Activated CD4-positive, alpha-beta T cell treated with anti-CD3 and anti-CD28 coated beads, Interleukin-2, amount 50 U/mL, for 16 hours (primary cell): ENCODE measurements around the gene CD180.
A peak's percentile ranks its signal among the peaks of the same experiment; 100 is the strongest.

Experiments used
- DNase-seq: peaks from one replicate; pipeline ENCODE4 v3.0.0-alpha.2; 2020

CD180 gene

DNA sequence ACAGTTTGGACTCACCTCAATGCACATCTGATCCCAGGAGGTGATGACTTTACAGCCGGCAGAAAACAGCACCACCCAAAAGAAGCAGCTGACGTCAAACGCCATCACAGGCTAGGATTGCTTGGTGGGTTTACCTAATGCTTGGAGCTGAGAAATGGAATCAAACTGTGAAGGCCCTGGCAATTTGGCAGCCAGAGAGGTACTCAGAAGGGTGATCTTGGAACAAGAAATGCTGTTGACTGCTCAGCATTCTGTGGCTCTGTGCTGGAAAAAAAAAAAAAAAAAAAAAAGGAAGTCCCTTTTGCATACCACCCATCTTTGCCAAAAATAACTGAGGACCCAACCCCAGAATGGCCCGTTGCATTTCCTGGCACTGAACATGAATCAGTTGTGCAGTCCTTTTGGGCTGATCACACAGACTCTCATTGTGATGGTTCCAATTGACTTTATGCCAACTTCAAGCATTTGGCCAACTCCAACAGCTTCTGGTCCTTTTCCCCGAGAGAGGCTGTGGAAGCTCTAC lies at the start of gene CD180:
CD180 (minus strand) TSS at position 263 of the 523 bp plus-strand sequence; CDS start at position 105, 158 bp downstream.
- DNase-seq, result no peak

DNA sequence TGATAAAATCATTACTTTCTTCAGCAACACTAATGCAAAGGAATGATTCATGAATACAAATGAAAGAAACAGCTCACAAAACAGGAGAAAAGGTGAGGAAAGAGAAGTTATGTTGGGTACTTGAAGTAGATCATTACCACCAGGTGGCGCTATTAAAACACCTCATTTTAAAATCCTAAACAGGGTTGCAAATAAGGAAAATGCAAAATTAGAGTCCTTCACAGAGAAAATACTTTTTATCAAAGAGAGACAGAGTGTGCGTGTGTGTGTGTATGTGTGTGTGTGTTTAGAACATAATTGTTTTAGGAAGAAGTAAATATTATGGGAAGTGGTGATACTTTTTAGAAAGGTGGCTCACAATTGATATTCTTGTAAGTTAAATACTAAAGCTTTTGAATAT lies 49.5 kb upstream of the CD180 start:
- DNase-seq, result peak; percentile 54

DNA sequence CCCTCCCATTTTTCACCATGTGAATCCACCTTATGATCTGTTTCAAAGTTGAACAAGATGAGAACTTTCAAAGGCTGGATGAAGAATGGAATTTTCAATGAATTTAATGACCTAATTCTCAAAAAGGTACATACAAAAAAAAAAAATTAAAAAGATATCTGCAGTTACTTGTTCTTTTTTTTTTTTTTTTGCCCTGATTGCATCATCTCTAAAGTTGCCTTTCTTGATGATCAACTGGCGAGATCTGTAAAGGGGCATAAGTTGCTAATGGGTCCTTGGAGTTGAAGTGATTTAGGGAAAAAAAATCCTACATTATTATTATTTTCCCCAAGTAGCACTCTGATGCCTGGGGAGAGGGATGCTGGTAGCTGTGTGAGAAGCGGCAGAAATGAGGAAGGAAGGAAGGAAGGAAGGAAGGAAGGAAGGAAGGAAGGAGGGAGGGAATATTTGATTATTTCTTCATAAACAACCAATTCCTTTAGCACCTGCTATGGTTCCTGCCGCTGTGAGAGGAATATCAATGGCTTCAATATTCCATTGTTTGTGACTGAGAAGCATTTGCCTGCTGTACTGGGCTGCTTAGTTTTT lies 48.8 kb upstream of the CD180 start:
- DNase-seq, result no peak

DNA sequence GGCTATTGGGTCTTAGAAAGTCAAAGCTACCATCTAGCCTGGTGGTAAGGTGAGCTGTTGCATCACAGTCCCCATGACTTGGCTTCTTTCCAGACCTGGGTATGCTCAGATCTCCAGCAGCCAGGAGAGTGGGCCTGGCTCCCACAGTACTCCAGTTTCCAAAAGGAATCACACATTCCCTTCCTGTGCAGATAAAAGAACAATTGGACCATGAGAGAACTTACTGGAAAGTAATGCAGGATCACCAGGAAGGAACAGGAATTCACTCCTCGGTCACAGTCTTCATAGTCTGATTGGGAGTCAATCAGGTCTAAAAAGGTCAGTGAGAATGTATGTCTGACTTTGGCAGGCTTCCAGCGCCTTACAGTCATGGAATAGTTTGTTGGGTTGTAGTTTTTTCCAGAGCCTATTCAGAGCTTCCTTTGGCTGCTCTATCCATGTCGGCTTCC lies 47.8 kb upstream of the CD180 start:
- no peak for DNase-seq

DNA sequence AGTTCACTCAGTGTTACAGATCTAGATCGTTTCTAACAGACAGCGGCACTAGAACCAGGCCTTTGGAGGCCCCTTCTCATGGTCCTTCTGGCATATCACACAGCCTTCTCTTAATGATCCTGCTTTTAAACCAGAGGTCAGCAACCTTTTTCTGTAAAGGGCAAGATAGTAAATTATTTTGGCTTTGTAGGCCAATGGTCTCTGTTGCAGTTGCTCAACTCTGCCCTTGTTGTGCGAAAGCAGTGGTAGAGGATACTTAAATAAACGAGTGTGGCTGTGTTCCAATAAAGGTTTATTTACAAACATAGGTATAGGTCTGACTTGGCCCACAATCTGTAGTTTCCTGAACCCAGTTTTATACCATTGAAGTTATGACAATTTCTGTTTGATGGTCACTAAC lies 47.3 kb upstream of the CD180 start:
- DNase-seq, result no peak

DNA sequence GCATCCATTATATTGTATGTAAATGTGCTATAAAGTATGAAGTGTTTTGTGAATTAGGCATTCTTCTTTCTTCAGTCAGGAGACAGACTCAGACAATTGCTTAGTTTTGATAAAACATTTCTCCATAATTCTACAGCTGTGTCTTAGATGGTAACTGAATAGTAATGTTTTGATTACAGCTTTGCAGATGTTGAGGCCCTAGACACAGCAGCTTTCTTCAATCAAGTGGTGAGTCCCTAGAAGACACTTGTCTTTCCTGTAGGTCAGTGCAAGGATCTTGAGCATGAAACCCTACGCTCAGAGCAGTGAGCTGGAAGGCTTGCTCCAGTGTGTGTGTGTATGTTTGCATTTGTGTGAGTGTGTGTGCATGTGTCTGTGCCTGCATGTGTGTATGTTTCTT lies 46.8 kb upstream of the CD180 start:
- DNase-seq, result no peak

DNA sequence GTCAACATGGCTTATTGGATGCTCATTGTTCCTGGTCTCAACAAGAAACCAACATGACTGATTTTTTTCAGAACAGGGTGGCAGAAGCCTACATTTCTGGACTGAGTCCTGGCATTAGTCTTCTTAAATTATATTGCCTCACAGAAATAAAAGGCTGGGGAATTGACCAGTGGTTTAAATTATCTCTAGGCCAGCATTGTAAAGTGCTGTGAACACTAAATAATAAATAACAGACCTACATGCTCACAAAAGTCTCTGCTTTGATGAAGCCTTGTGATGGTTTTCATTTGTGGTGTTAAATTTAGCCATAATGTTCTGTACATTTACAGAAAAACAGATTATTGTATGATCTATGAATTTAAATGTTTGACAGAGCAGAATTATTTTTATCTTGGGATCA lies 44.7 kb upstream of the CD180 start:
- DNase-seq, result no peak

DNA sequence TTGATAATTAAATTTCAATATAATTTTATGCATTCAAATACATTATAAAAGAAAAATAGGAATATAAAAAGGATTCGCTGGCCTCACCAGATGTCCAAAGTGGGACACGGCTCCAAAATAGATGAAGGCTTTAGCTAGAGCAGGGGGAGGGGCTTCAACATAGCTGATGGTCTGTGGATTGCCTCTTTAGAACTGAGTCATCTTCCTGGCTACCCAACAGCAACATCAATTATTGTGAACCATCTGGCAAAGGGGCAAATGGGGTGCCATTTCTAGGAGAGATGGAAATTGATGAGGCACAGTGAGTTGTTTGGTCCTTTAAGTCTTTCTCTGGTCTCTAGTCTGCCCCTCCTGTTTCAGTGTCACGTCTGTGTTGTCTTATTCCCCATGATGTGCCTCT lies 44.2 kb upstream of the CD180 start:
- no peak for DNase-seq

DNA sequence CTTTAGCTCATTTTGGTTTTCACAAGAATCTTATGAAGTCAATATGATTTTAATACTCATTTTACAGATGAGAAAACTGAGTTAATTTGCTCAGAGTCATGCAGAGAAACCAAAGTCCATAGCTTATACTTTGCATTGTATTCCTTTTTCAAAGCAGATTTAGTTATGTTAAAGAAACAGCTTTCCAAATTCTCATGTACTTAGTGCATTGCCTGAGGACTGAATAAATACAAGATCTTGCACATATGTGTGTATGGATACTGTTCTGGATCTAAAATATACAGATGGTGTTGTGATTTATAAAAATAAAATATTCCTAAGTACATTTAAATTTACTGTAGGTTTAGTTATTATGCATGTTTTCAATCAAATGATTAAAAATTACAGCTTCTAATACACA lies 43.5 kb upstream of the CD180 start:
- DNase-seq, result no peak

DNA sequence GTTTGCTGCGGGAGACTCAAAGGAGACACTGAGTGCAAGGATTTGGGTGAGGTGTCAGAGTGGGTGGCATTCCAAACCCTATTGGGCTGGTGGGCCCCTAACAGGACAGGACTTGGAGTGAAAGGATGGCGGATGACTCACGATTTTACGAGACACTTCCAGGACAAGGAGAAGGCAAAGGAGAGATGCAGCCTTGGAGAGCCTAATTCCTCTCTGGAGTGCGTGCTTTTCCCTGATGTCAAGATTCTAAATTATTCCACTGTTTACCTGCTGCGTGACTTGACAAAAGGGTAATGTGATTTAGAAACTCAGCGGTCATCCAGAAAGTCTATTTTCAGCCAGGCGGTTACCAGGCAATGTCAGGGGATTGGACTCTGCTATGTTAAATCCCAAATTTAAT lies 41.6 kb upstream of the CD180 start:
- DNase-seq, result no peak

DNA sequence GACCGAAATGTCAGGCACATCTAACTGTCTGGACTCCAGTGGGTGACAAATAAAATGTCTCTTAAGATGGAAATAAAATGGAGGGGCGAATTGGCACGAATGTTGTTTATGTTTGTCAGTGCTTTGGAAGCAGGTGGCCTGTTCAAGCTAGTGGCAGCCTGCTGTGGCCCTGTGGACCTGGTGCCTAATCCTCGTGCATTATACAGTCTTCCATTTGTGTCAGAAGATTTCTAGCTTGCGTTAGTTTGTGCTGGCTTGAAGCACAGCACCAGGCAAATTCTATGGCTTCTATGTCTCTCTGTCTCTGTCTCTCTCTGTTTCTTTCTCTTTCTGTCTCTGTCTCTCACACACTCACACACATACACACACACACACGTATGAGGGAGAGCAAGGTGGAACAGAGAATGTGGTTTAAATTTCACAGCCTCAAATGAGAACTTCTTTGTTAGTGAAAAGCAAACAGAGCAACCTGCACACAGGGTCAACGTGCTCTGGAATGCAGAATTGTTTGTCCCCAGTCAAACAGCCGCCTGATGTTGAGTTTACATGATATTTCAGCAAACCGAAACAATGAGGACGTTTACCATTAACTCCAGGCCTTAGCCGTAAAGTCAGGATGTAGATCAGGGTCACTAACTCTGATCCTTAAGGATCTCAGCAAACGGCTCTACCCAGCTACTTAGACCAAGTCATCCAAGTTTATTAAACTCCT lies 39.0 kb upstream of the CD180 start:
- no peak for DNase-seq

DNA sequence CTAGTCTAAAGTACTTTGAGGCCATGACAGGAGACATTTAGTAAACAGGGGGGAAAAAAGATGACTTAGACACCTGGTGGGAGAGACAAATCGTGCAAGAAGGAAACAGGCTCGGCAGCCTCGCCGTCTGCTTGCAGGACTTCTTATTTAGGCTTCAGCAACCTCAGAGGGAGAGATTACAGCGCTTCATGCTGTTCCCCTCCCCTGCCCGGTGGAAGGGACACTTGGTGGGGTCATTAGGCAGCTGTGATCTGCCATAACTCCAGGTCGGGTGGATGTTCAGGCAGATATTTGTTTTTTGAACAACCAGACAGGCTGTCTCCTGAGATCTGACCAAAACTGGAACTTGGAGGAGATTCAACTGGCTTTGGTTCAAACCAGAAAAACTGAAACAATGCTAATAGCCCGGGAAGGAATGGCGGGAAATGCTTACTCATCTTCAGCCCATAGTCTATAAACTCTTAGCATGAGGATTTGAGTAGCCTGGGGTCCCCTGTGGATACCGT lies 38.1 kb upstream of the CD180 start:
- no peak for DNase-seq

DNA sequence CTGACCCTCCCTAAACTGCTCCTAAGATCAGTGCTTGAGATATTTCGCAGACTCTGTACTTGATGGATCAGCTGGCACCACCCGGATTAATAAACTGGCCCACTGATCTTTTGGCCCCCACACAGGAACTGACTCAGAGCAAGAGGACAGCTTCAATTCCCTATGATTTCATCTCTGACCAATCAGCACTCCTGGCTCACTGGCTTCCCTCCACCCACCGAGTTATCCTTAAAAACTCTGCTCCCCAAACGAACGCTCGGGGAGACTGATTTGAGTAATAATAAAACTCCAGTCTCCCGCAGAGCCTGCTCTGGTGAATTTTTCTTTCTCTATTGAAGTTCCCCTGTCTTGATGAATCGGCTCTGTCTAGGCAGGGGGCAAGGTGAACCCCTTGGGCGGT lies 36.5 kb upstream of the CD180 start:
- no peak for DNase-seq

DNA sequence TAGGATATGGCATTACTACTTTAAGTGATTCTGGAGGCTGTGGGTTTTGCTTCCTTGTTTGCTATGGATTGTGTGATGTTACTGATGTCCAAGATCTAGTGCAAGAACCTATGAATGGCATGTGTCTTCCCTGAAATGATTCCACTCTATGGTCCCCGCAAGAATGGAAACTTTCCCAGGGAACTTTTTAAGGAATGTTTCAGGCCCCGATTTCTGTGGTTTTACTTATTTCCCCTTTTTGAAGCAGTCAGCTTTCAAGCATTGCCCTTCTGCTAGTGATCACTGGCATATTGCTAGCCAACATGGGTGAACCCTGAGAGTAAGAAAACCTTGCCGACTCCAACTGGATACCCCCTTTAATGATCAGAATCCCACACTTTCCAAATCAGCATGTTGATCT lies 26.6 kb upstream of the CD180 start:
- no peak for DNase-seq

DNA sequence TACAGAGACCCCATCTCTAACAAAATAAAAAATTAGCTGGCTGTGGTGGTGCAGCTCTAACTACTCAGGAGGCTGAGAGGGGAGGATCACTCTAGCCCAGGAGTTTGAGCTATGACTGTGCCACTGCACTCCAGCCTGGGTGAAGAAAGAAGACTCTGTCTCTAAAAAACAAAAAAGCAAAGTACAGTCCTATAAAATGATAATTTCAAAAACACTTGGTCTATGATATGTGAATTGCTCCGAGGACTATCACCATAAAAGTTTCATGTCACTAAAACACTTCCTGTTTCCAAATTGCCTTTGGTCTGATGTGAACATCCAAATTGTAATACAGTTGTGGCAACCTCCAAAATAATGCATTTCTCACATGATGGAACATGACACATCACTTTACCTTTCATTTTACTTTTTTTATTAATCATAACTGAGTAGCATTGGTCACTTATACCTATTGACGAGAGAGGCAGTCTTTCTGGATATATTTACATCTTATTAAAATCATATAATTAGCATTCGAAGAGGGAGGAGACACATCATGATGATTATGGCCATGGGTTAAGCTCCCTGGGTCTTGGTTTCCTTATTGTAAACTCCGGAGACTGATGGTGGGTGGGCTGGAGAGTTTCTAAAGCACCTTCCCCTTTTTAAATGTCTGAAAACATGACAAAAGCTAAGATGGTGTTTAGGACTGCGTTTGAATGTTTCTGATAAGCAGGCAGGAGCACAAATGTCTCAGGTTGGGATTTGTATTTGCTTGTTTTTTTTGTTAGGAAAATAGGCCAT lies 25.8 kb upstream of the CD180 start:
- no peak for DNase-seq

DNA sequence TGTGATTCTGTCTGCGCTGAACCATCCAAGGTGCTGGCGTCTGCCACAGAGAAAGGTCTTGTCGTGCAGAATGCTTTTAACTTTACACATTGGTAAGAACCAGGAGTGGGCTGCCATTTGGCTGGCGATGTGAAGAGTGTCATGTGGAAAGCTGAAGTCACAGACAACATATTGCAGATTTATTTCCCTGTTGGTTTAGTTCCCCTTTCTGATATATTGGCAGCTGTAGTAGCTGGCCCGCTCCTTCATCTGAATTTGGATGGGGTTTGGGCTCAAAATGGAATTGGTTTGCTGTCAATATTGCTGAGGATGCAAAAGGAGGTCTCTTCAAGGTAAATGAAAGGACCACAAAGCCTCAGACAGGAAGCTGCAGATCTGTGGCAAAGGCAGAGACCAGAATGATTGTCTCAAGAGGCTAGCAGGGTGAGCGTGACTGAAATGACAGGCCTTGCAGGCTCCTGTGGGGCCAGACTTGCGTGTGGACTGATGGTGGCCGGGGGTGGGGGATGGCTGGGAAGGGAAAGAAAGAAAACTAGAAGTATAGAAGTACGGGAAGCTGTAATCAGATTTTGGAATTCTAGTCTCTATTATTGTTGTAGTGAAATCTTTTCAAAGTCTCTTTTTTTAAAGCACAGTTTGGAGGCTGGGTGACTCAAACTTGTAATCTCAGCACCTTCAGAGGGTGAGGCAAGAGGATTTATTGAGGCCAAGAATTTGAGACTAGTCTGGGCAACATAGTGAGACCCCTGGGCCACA lies 25.1 kb upstream of the CD180 start:
- peak; percentile 83 for DNase-seq

DNA sequence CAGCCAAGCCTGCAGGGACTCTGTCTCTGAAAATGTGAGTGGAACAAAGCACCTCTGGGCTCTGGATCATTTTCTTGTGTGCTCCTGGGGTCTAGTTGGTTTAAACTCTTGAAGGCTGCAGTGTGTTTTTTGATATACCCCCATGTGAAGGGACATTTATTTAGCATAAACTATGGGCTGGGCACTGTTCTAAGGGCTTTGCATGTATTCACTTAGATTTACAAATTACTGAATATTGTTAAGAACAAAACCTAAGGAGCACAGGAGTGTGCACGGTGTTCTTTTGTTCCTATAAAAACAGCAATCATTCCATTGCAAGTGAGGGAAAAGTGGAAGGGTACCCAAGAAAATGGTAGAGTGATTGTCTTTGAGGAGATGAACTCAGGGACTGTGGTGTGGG lies 20.0 kb upstream of the CD180 start:
- no peak for DNase-seq

DNA sequence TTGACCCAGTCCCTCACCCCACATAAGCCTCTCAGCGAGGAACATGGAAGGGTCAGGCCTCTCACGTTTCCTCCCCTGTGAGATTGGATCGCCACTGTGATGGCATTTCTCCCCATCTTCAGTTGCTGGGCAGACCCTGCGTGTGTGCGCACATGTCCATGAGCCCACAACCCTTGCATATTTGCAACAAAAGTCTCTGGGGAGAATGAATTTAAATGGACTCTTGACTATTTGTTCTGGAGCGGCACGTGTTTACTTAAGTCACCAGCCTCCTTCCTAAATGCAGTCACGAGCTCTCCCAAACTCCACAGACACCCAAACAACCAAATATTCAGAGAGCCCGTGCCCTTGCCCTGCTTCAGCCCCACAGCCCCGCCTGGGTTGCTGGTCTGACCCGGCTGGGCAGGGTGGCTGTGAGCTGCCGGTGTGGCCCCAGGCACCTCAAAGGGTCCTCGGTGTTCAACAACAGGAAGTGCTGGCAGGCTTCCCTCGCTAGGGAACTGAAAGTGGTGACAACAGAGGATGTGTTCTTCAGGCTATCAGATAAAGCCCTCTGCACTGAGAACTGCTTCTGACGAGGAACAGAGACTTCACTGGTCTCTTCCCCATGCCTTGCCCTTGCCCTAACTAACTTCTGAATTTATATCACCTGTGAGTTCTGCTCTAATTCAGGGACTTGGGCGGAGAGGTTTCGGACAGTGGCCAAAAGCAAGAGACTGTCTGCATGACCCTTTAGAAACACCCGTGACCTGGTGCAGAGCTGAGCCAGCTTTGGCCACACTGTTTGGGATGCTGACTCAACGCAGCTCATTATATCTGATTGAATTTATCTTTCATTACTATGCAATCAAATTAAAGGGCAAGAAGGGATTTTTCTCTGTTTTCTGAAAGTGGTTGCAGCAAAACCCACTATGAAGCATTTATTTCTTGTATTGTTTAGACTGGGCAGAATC lies 19.2 kb upstream of the CD180 start:
- peak; percentile 84 for DNase-seq

DNA sequence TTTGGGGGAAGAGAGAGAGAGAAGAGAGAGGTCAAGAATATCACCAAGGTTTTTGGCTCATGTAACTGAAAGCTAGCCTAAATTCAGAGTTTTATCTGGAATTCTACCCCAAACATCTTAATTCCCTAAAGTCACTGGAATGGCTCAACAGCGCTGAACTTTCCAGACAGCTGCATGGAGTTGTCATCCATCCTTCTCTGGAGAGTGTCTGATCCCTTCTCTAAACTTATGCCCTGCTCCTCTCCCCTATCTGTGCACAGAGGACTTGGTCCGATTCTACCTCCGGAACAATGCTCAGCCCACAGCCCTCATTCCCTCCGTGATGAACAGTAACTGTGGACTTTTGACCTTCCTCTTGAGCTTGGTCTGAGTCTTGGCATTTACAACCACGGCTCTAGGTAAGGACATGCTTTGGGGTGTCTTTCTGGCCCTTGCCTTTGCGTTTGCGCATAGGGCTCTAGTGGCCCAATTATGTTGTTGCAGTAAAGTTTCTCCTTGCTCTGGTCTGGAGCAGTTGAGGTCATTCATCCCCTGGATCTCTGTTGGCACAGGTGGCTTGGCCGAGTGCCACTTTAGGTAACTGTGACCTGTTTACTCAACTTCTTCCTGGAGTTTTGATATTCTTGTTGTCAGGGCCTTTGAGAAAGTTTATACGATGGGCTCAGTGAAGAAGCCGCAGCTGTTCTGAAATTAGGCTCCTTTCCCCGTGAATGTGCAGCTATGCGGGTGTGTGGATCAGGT lies 18.3 kb upstream of the CD180 start:
- no peak for DNase-seq

DNA sequence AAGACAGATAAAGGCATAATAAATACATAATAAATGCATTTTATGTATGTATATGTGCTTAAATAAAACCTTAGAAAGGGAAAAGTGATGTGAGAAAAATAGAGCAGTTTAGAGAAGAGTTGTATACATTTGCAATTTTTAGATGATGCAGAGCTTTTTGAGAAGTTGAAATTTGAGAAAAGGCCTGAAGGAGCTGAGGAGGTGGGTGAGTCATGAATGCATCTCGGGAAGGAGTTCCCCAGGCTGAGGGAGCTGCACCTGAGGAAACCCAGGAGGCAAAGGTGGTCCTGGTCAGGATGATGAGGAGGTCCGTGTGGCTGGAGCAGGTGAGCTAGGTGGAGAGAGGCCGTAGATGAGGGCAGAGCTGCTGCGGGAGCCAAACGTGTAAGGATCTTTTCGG lies 17.4 kb upstream of the CD180 start:
- DNase-seq, result no peak

DNA sequence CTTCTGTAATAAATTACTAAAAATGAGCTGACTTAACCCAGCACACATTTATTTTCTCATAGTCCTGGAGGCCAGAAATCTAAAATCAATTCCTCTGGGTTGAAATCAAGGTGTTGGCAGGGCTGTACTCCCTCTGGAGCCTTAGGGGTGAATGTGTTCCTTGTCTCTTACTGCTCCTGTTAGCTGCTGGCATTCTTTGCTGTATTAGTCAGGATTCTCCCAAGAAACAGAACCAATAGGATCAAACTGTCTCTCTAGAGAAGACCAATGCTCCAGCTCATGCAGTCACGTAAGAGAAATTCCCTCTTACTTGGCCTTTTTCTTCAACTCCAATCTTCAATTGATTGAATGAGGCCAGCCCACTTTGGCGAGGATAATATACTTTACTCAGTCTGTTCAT lies 15.3 kb upstream of the CD180 start:
- no peak for DNase-seq
